Transverse colon (tissue), 4 donors: Measurements from ENCODE around the gene MSI2. TPM values are rescaled to one million over a fixed set of nuclear protein-coding genes. Genes with fewer than 3 reads are reported as not detected.
A peak's percentile ranks its signal among the peaks of the same experiment; 100 is the strongest.

Experiments used
- DNase-seq: peaks from one replicate; pipeline ENCODE4 v3.0.0-alpha.2; 2019
- H3K27ac ChIP-seq, 4 donors: fragments of 200-600 bp; sonication (generic); 2 replicates each; pipeline ENCODE4 v1.5.1; 2016 to 2018; ENCODE audit warnings: inconsistent platforms in 4 of 4
- H3K27me3 ChIP-seq: fragments of 200-600 bp; sonication (generic); 2 replicates; pipeline ENCODE4 v1.5.1; 2017; ENCODE audit warnings: inconsistent platforms
- H3K36me3 ChIP-seq, 4 donors: fragments of 200-600 bp; sonication (generic); 2 replicates each; pipeline ENCODE4 v1.5.1; 2017 to 2019; ENCODE audit warnings: inconsistent platforms in 4 of 4
- H3K4me1 ChIP-seq, 4 donors: fragments of 200-600 bp; sonication (generic); 2 replicates each; pipeline ENCODE4 v1.5.1; 2017 to 2020; ENCODE audit warnings: inconsistent platforms in 4 of 4
- H3K4me3 ChIP-seq, 4 donors: fragments of 200-600 bp; sonication (generic); 1 replicate in 1 of 4; 2 replicates in 3 of 4; pipeline versions ENCODE4 v1.5.1 to v1.6.1; 2017 to 2019; ENCODE audit warnings: inconsistent platforms in 4 of 4
- H3K9me3 ChIP-seq, 2 donors: fragments of 200-600 bp; sonication (generic); 2 replicates each; pipeline ENCODE4 v1.5.1; 2017 to 2019; ENCODE audit warnings: inconsistent platforms in 2 of 2
- CTCF ChIP-seq, 5 experiments: fragments of 200-600 bp in 3 of 5; fragments of 450-650 bp in 2 of 5; sonication (generic) in 3 of 5; IDR thresholded peaks; 1 replicate in 2 of 5; 2 replicates in 3 of 5; pipeline ENCODE4 v1.5.1; 2016 to 2017; ENCODE audit warnings: antibody characterized with exemption in 5 of 5, inconsistent platforms in 3 of 5, mild to moderate bottlenecking in 2 of 5, moderate library complexity in 1 of 5
- EP300 ChIP-seq: sonication (generic); formaldehyde crosslinking; IDR thresholded peaks from one replicate; pipeline ENCODE4 v1.6.1; 2017; ENCODE audit warnings: antibody characterized with exemption, low read depth
- POLR2A ChIP-seq: fragments of 450-650 bp; IDR thresholded peaks from one replicate; pipeline ENCODE4 v1.6.1; 2016; ENCODE audit warnings: antibody characterized with exemption, mild to moderate bottlenecking, moderate library complexity
- POLR2AphosphoS5 ChIP-seq, 3 donors: sonication (generic); formaldehyde crosslinking; IDR thresholded peaks; one replicate each; pipeline ENCODE4 v1.6.1; 2016; ENCODE audit warnings: antibody characterized with exemption in 3 of 3
- WGBS, 2 donors: methylation state at CpG; one replicate each; pipeline ENCODE4 v1.1.5; 2018; ENCODE audit warnings: low coverage in 1 of 2; 5-methylcytosine and 5-hydroxymethylcytosine counted together
- in situ Hi-C, 4 donors: fragments of 200-750 bp; cut with MboI; loops; one replicate each; pipeline versions ENCODE4 v1.15.0 to v1.15.1; 2017; ENCODE audit warnings: low sequenced_read_pairs in 3 of 4, low pct_ligation_motif_present in 1 of 4, low pct_unique_long_range_greater_than_20kb in 1 of 4
- intact Hi-C: fragments of 100-400 bp; cut with DNase I; formaldehyde crosslinking; loops from one replicate; pipeline ENCODE4 v1.15.1; 2023; ENCODE audit warnings: low total_unique reads
- total RNA-seq, 4 donors: library from RNA; depleted of rRNA; stranded (reverse); fragments of >200 nt; gene quantifications; one replicate each; pipeline ENCODE4 v1.1.0, GENCODE V29; 2016

The MSI2 gene
- total RNA-seq, 4 donors from 2014 or later, result 20.6 to 36.0 (median 29.3) TPM

DNA sequence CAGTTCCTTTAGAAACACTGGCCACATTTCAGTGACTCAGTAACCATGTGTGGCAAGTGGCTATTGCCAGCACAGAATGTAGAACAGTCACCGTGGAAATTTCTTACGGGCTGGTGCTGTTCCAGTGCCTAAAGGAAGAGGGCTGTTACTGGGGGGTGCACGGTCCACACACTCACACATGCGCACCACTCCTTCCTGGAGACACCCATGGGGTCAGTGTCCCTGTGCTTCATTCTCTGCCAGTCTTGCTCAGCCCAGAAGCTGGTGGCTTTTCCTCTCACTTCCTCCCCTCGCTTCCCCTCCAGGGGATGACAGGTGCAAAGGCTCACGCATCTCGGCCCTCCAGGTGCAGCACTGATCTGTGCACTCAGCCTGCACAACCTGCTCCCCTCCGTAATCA is 373.1 kb downstream of the MSI2 start:
- WGBS, 2 donors, result 77% methylated on average over 8 of the region's 8 CpGs; no CpG with 5 or more reads in 1 of the 2 donors
- Histone ChIP-seq H3K4me1 (no peaks in the 10 kb centered on the region), H3K27ac (no peak overlapping the region), H3K27me3 (no peaks in the 10 kb centered on the region), H3K36me3 (no peaks in the 10 kb centered on the region), H3K4me3 (no peak overlapping the region), H3K9me3 (no peaks in the 10 kb centered on the region)
- intact Hi-C loops (no loop called here), in situ Hi-C loops (no loop called here)
- TF ChIP-seq EP300 (no peak), POLR2A (no peak), POLR2AphosphoS5 (IDR thresholded peaks at IDR 0.05) (no peak), CTCF (IDR thresholded peaks at IDR 0.05) (no peak)
- DNase-seq, result peak; percentile 46

- Histone ChIP-seq H3K4me1 (no peaks in the 10 kb centered on the region), H3K27ac (no peak overlapping the region), H3K9me3 (no peaks in the 10 kb centered on the region), H3K27me3 (no peaks in the 10 kb centered on the region), H3K4me3 (no peak overlapping the region), H3K36me3 (no peaks in the 10 kb centered on the region)
- TF ChIP-seq POLR2A (no peak), EP300 (no peak), POLR2AphosphoS5 (IDR thresholded peaks at IDR 0.05) (no peak), CTCF (IDR thresholded peaks at IDR 0.05) (no peak)
- intact Hi-C loops, result no loop called here
- 79% methylated on average over 4 of the region's 4 CpGs; no CpG with 5 or more reads in 1 of the 2 donors for WGBS, 2 donors
- in situ Hi-C loops, result no loop called here
- DNase-seq, result no peak
Observed at GRCh38 chr17:57629886-57630285, 373.6 kb downstream of the MSI2 start.

DNA sequence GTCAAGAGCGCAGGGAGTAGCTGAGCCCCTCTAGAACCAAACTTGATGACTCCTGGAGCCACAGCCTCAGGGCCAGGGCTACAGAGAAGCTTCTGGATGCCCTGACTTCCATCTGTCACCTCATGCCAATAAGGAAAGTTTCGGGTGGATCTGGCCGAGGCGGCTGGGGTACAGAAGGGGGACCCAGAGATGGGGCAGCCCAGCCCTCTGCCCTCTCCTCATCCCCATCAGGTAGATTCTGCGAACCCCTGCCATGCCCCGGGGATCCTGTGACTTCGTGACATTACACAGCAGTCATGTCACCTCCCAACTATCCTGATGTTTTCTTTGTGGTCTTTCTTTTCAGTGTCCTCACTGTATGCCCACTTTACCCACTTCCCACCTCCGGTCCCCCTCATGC is 374.4 kb downstream of the MSI2 start:
- WGBS, 2 donors, result 94 to 97% methylated on average over 2 to 7 of the region's 8 CpGs
- H3K27me3 ChIP-seq, result no peaks in the 10 kb centered on the region
- H3K4me1 ChIP-seq, result no peaks in the 10 kb centered on the region
- TF ChIP-seq POLR2AphosphoS5 (IDR thresholded peaks at IDR 0.05) (no peak), POLR2A (no peak), EP300 (no peak), CTCF (IDR thresholded peaks at IDR 0.05) (no peak)
- H3K36me3 ChIP-seq, result no peaks in the 10 kb centered on the region
- no peak overlapping the region for H3K4me3 ChIP-seq
- intact Hi-C loops (no loop called here), in situ Hi-C loops (no loop called here)
- no peak overlapping the region for H3K27ac ChIP-seq
- H3K9me3 ChIP-seq, result no peaks in the 10 kb centered on the region
- no peak for DNase-seq

DNA sequence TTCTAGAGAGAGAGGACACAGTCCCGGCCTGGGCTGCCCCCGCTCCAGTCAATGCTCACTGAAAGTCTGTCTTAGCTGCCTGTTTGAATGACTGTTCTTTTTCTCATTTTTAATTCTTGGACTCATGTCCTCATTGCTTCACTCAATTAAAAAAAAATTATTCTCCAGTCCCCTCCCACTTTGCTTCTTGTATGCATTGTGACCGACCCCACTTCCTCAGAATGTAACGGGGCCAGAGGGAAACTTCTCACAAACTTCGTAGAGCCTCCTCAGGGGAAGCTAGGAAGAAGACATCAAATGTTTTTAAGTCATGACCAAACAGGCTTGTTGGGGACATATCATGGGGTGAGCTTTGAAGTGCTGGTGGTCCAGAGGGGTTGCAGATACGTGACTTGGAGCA is 375.5 kb downstream of the MSI2 start:
- Histone ChIP-seq H3K27me3 (no peaks in the 10 kb centered on the region), H3K36me3 (no peaks in the 10 kb centered on the region), H3K9me3 (no peaks in the 10 kb centered on the region), H3K27ac (no peak overlapping the region), H3K4me1 (no peaks in the 10 kb centered on the region), H3K4me3 (no peak overlapping the region)
- DNase-seq, result no peak
- TF ChIP-seq EP300 (no peak), POLR2A (no peak), CTCF (IDR thresholded peaks at IDR 0.05) (no peak), POLR2AphosphoS5 (IDR thresholded peaks at IDR 0.05) (no peak)
- 80 to 94% methylated on average over 2 to 6 of the region's 6 CpGs for WGBS, 2 donors
- in situ Hi-C loops, result no loop called here
- intact Hi-C loops, result no loop called here
